ENCODE measurements around the gene ARRB1.

Gene ARRB1

DNA sequence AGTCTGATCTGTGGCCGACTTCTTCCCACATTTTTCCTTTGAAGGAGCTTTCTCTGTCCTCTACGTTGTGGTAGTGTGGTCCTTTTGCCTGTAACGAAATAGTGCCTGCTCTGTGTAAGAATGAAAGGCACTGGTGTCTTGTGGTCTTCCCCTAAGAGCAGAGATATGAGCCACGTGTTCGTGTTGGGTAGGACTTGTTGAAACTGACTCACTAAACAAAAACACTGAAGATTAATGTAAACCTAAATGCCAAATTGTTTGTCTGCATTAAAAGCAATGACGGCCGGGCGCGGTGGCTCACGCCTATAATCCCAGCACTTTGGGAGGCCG lies 37.8 kb upstream of the ARRB1 start:
- TF ChIP-seq, protein P1, sequence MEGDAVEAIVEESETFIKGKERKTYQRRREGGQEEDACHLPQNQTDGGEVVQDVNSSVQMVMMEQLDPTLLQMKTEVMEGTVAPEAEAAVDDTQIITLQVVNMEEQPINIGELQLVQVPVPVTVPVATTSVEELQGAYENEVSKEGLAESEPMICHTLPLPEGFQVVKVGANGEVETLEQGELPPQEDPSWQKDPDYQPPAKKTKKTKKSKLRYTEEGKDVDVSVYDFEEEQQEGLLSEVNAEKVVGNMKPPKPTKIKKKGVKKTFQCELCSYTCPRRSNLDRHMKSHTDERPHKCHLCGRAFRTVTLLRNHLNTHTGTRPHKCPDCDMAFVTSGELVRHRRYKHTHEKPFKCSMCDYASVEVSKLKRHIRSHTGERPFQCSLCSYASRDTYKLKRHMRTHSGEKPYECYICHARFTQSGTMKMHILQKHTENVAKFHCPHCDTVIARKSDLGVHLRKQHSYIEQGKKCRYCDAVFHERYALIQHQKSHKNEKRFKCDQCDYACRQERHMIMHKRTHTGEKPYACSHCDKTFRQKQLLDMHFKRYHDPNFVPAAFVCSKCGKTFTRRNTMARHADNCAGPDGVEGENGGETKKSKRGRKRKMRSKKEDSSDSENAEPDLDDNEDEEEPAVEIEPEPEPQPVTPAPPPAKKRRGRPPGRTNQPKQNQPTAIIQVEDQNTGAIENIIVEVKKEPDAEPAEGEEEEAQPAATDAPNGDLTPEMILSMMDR (conservative IDR thresholded peaks at IDR 0.05; ENCODE audit: control insufficient read depth, insufficient read depth, low read depth, low read length): no peak
- no peak overlapping the region for H3K4me3 ChIP-seq (ENCODE audit: control insufficient read depth, low read depth, low read length)
- peak; percentile 38 for DNase-seq (ENCODE audit: low read depth)

DNA sequence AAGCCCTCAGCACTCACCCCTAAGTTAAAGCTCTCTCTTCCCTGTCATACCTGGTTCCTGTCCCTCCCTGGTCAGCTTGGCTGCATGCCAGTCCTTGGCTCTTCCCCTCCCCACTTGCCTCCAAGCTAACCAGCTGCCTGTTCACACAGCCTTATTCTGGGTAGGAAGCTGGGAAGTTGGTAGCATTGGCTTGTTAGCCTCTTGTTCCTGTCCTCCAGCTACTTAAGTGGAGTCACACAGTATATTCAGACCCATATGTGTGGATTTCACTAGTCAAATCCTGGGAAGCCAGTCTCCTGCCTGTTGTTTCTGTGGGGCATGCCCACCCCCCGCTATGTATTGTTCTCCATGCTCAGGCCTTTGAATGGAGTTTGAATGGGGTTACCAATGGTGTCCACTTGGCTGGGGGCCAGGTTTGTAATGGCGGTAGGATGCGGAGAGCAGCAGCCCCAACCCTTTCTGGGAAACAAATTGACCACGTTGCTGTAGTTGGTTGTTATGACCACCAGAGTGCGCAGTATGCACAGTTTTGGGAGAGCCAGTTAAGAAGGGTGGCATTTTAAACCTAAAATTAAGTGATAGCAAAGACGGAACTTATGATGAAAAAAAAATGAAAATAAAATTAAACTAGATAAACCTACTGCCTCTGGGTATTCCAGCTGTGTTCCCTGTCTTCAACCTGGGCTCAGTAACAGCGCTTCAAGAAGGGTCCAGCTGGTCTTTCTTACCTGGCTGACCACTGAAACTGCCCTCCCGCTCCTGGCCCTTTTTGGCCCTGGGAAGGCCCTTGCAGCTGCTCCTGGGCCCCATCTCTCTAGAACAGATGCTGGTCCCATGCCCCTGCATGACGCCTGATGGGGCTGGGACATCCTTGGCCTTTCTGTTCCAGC lies 37.2 kb upstream of the ARRB1 start:
- TF ChIP-seq, protein P1 (conservative IDR thresholded peaks at IDR 0.05; ENCODE audit: control insufficient read depth, insufficient read depth, low read depth, low read length): peak; percentile 87
- no peak overlapping the region for H3K4me3 ChIP-seq (ENCODE audit: control insufficient read depth, low read depth, low read length)
- peak; percentile 82 for DNase-seq (ENCODE audit: low read depth)

DNA sequence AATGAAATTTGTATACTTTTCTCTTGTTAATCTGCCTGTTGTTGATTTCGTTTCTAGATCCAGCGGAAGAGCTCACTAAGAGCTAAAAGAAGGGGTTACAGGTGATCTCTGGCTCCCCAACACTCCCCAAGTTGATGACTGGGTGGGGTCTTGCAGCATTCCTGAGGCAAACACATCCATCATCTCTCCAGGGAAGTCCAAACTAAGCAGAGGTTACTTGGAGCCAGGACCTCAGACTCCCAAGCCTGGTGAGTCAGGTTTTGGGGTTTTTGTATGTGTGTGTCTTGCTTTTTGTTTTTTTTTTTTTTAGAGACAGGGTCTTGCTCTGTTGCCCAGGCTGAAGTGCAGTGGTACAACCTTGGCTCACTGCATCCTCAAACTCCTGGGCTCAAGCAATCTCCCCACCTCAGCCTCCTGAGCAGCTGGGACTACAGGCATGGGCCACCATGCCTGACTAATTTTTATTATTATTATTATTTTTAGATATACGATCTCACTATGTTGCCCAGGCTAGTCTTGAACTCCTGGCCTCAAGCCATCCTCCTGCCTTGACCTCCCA lies 36.4 kb upstream of the ARRB1 start:
- H3K4me3 ChIP-seq (ENCODE audit: control insufficient read depth, low read depth, low read length): no peak overlapping the region
- no peak for DNase-seq (ENCODE audit: low read depth)
- TF ChIP-seq, protein P1 (conservative IDR thresholded peaks at IDR 0.05; ENCODE audit: control insufficient read depth, insufficient read depth, low read depth, low read length): no peak

DNA sequence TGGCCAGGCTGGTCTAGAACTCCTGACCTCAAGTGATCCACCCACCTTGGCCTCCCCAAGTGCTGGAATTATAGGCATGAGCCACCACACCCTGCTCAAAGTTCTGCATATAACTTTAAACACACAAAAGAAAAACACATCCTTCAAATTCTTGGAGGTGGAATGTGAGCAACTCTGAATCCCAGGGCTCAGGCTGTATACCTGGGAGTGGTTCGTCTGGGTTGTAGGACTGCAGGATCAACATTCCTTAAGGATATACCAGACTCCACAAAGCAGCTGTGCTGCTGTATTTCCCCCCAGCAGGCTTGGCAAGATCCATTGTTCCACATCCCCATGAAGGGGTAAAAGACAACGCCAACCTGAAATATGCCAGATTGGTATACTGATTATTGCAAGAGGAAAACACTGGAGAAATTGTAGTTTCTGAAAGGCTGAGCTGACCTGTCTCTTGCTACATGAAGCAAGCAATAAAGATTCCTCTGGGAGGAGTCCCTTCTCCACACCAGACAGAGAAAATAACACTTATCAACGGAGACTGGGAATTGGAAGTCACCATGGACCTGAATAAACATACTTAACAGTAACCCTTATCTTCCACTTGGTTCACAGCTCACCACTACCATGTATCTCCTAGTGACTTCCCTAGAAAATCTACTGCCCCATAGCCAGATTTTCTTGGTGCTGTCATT lies 35.6 kb upstream of the ARRB1 start:
- DNase-seq (ENCODE audit: low read depth): no peak
- no peak overlapping the region for H3K4me3 ChIP-seq (ENCODE audit: control insufficient read depth, low read depth, low read length)
- TF ChIP-seq, protein P1 (conservative IDR thresholded peaks at IDR 0.05; ENCODE audit: control insufficient read depth, insufficient read depth, low read depth, low read length): no peak

DNA sequence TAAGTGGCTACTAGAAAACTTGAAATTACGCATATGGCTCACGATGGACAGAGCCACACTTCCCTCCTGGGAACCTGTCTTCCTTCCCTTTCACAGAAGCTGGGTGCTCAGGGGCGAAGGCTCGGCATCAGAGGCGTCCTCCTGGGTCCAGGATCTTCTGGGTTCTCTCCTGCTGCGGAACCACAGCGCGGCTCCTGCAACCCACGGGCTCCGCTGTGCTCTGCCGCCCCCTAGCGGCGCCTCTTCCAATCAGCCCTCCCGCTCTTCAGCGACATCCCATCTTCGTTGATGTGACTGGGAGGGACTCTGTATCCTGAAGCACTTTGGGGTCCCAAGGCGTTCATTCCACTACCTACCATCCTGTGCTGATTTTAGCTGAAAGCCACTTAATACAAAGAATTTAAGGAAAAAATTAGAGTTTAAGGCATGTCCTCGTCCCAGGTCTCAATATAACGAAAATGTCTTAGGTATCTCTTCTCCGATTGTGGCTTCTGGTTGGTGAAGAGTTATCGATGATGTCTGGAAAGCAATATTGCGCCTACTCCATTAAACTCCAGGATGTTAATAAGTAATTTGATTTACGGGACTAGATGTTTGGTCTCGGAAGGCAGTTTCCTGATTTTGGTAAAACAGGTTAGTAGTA lies 33.1 kb upstream of the ARRB1 start:
- H3K4me3 ChIP-seq (ENCODE audit: control insufficient read depth, low read depth, low read length): no peak overlapping the region
- TF ChIP-seq, protein P1 (conservative IDR thresholded peaks at IDR 0.05; ENCODE audit: control insufficient read depth, insufficient read depth, low read depth, low read length): peak; percentile 93
- peak; percentile 57 for DNase-seq (ENCODE audit: low read depth)

DNA sequence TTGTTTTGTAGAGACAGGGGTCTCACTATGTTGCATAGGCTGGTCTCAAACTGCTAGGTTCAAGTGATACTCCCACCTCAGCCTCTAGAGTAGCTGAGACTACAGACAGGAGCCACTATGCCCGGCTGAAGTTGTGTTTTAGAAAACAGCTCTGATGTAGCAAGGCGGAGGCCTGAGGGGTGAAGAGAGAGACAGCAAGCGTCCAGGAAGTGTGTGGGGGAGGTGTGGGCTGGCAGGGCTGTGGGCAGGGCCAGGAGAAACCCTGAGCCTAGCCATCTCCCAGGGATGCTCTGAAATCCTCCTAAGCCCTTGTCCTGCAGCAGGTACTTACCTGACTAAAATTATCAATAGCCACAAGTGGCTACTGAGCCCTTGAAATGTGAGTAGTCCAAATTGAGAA lies 31.8 kb upstream of the ARRB1 start:
- DNase-seq (ENCODE audit: low read depth): no peak
- no peak overlapping the region for H3K4me3 ChIP-seq (ENCODE audit: control insufficient read depth, low read depth, low read length)

More for the DNA sequence above, 31.8 kb upstream of the ARRB1 start:
- TF ChIP-seq, protein P1 (conservative IDR thresholded peaks at IDR 0.05; ENCODE audit: control insufficient read depth, insufficient read depth, low read depth, low read length): no peak

Data from fibroblast of mammary gland (primary cell).